Measurements from ENCODE around the gene PKP1.

GRCh38 chr1:201260648-201261311, 22.5 kb upstream of the PKP1 start:
- TF ChIP-seq EZH2phosphoT487 (IDR thresholded peaks at IDR 0.05; ENCODE audit: borderline replicate concordance, low read length) (no peak), CTCF (IDR thresholded peaks at IDR 0.05; ENCODE audit: low read depth, low read length, poor library complexity, severe bottlenecking) (no peak)

Measured in DOHH2 (cell line).